ENCODE data around the gene ST6GAL1.
"Not testable (repeated sequence)": the region's sequence is repeated elsewhere in the genome, so short reads cannot be mapped to it uniquely, and the experiment has no call there.

ST6GAL1 gene

GRCh38 chr3:187052427-187052826 is 122.1 kb downstream of the ST6GAL1 start:
- DNase-seq: not testable (repeated sequence)

- DNase-seq: not testable (repeated sequence)
Observed at GRCh38 chr3:187054433-187054832, 124.1 kb downstream of the ST6GAL1 start.

GRCh38 chr3:187057803-187058202 is 127.5 kb downstream of the ST6GAL1 start:
- not testable (repeated sequence) for DNase-seq

- DNase-seq: no peak
Observed at GRCh38 chr3:187061748-187062147, 131.4 kb downstream of the ST6GAL1 start.

- DNase-seq: no peak
Observed at GRCh38 chr3:187062526-187063177, 132.3 kb downstream of the ST6GAL1 start.

- DNase-seq: peak; percentile 12
Observed at GRCh38 chr3:187063286-187064121, 133.2 kb downstream of the ST6GAL1 start.

GRCh38 chr3:187064210-187065115 is 134.1 kb downstream of the ST6GAL1 start:
- no peak for DNase-seq

GRCh38 chr3:187066228-187066995 is 136.1 kb downstream of the ST6GAL1 start:
- DNase-seq: peak; percentile 65

- no peak for DNase-seq
Observed at GRCh38 chr3:187068787-187069186, 138.5 kb downstream of the ST6GAL1 start.

GRCh38 chr3:187069857-187070516 is 139.7 kb downstream of the ST6GAL1 start:
- DNase-seq: no peak

- no peak for DNase-seq
Observed at GRCh38 chr3:187072102-187072501, 141.8 kb downstream of the ST6GAL1 start.

- no peak for DNase-seq
Observed at GRCh38 chr3:187072511-187072910, 142.2 kb downstream of the ST6GAL1 start.

- no peak for DNase-seq
Observed at GRCh38 chr3:187073581-187074098, 143.3 kb downstream of the ST6GAL1 start.

GRCh38 chr3:187074846-187075245 is 144.5 kb downstream of the ST6GAL1 start:
- no peak for DNase-seq

GRCh38 chr3:187076297-187076696 is 146.0 kb downstream of the ST6GAL1 start:
- no peak for DNase-seq

- DNase-seq: no peak
Observed at GRCh38 chr3:187077085-187077484, 146.8 kb downstream of the ST6GAL1 start.

- no peak for DNase-seq
Observed at GRCh38 chr3:187077537-187077936, 147.2 kb downstream of the ST6GAL1 start.

- no peak for DNase-seq
Observed at GRCh38 chr3:187079090-187080022, 149.0 kb downstream of the ST6GAL1 start.

- DNase-seq: no peak
Observed at GRCh38 chr3:187080799-187081450, 150.6 kb downstream of the ST6GAL1 start.
